GM23338 (cell line): ENCODE measurements around the gene C1QTNF5.

Experiments
- EZH2 ChIP-seq: fragments of 200-600 bp; sonication (generic); IDR thresholded peaks from one replicate; pipeline ENCODE4 v1.8.0; 2017; ENCODE audit warnings: antibody characterized with exemption, mild to moderate bottlenecking, low read depth; ENCODE audit not compliant: unreplicated experiment
- EZH2phosphoT487 ChIP-seq: fragments of 200-600 bp; sonication (generic); IDR thresholded peaks from one replicate; pipeline ENCODE4 v1.8.1; 2018; ENCODE audit warnings: antibody characterized with exemption; ENCODE audit not compliant: unreplicated experiment
- NANOG ChIP-seq: IDR thresholded peaks from 2 replicates; pipeline ENCODE4 v1.6.1; 2016; ENCODE audit warnings: antibody characterized with exemption, borderline replicate concordance
- POLR2AphosphoS5 ChIP-seq: IDR thresholded peaks from 2 replicates; pipeline ENCODE4 v1.6.1; 2016; ENCODE audit warnings: antibody characterized with exemption, low read depth
- ZNF331 ChIP-seq: fragments of 250-450 bp; sonication (Bioruptor Pico); IDR thresholded peaks from 2 replicates; pipeline ENCODE4 v1.5.0; 2020; ENCODE audit warnings: low read depth, mild to moderate bottlenecking, moderate library complexity
- TF ChIP-seq, protein P1 (sequence below), 2 experiments: fragments of 200-600 bp in 1 of 2; sonication (generic) in 1 of 2; conservative IDR thresholded peaks; 2 replicates each; pipeline versions ENCODE4 v1.5.1 to v1.6.1; 2016 to 2017; ENCODE audit warnings: antibody characterized with exemption in 2 of 2, low read depth in 2 of 2, mild to moderate bottlenecking in 2 of 2, moderate library complexity in 1 of 2
- TF ChIP-seq, protein P2 (sequence below): IDR thresholded peaks from one replicate; pipeline ENCODE4 v1.6.1; 2018; ENCODE audit warnings: antibody characterized with exemption; ENCODE audit not compliant: unreplicated experiment

DNA sequence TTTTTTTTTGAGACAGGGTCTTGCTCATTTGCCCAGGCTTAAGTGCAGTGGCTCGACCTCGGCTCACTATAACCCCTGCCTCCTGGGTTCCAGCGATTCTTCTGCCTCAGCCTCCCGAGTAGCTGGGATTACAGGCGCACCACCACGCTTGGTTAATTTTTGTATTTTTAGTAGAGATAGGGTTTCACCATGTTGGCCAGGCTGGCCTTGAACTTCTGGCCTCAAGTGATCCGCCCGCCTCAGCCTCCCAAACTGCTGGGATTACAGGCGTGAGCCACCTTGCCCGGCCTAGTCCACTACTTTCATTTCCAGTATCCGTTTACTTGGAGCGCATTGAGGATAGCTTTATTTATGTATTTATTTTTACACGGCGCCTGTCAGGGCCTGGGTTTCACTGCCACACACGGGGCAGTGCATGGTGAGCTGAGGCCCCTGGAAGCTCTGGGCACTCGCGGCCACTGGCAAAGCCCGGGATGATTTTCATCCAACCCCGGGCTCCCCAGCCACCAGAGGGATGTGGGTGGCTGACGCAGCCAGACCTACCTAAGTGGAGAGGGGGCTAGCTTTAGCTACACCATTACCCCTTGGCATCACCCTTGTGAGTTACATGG is 17.7 kb downstream of the C1QTNF5 start:
- TF ChIP-seq, protein P1, sequence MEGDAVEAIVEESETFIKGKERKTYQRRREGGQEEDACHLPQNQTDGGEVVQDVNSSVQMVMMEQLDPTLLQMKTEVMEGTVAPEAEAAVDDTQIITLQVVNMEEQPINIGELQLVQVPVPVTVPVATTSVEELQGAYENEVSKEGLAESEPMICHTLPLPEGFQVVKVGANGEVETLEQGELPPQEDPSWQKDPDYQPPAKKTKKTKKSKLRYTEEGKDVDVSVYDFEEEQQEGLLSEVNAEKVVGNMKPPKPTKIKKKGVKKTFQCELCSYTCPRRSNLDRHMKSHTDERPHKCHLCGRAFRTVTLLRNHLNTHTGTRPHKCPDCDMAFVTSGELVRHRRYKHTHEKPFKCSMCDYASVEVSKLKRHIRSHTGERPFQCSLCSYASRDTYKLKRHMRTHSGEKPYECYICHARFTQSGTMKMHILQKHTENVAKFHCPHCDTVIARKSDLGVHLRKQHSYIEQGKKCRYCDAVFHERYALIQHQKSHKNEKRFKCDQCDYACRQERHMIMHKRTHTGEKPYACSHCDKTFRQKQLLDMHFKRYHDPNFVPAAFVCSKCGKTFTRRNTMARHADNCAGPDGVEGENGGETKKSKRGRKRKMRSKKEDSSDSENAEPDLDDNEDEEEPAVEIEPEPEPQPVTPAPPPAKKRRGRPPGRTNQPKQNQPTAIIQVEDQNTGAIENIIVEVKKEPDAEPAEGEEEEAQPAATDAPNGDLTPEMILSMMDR (conservative IDR thresholded peaks at IDR 0.05; ENCODE audit: low read depth in 2 of 2) = no peak
- TF ChIP-seq, protein P2, sequence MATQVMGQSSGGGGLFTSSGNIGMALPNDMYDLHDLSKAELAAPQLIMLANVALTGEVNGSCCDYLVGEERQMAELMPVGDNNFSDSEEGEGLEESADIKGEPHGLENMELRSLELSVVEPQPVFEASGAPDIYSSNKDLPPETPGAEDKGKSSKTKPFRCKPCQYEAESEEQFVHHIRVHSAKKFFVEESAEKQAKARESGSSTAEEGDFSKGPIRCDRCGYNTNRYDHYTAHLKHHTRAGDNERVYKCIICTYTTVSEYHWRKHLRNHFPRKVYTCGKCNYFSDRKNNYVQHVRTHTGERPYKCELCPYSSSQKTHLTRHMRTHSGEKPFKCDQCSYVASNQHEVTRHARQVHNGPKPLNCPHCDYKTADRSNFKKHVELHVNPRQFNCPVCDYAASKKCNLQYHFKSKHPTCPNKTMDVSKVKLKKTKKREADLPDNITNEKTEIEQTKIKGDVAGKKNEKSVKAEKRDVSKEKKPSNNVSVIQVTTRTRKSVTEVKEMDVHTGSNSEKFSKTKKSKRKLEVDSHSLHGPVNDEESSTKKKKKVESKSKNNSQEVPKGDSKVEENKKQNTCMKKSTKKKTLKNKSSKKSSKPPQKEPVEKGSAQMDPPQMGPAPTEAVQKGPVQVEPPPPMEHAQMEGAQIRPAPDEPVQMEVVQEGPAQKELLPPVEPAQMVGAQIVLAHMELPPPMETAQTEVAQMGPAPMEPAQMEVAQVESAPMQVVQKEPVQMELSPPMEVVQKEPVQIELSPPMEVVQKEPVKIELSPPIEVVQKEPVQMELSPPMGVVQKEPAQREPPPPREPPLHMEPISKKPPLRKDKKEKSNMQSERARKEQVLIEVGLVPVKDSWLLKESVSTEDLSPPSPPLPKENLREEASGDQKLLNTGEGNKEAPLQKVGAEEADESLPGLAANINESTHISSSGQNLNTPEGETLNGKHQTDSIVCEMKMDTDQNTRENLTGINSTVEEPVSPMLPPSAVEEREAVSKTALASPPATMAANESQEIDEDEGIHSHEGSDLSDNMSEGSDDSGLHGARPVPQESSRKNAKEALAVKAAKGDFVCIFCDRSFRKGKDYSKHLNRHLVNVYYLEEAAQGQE = no peak
- no peak for TF ChIP-seq EZH2
- TF ChIP-seq POLR2AphosphoS5 = no peak
- TF ChIP-seq EZH2phosphoT487 = no peak
- no peak for TF ChIP-seq NANOG
- TF ChIP-seq ZNF331 (CRISPR knock-in tag) = no peak
